Measurements from ENCODE around the gene ARHGAP5. TPM values are rescaled to one million over a fixed set of nuclear protein-coding genes. Genes with fewer than 3 reads are reported as not detected.

Gene ARHGAP5
- total and polyA plus RNA-seq, 3 experiments from 2014 or later: 15.9 to 38.2 (median 37.9) TPM

DNA sequence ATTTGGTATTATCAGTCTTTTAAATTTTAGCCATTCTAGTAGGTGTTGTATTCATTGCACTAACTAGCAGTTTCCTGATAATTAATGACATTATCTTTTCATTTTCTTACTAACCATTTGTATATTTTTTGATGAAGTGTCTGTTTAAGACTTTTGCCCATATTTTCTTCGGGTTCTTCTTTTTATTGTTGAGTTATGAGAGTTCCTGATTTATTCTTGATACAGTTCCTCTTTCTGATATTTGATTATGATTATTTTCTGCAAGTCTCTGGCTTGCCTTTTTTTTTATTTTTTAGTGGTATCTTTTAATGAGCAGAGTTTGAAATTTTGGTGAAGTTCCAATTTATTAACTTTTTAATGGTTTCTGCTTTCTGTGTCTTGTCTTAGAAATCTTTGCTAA is 118.5 kb downstream of the ARHGAP5 start:
- CTCF ChIA-PET: no interaction called here
- no peaks in the 10 kb centered on the region for H3K36me3 Mint-ChIP-seq
- H3K9me3 Mint-ChIP-seq: no peaks in the 10 kb centered on the region

DNA sequence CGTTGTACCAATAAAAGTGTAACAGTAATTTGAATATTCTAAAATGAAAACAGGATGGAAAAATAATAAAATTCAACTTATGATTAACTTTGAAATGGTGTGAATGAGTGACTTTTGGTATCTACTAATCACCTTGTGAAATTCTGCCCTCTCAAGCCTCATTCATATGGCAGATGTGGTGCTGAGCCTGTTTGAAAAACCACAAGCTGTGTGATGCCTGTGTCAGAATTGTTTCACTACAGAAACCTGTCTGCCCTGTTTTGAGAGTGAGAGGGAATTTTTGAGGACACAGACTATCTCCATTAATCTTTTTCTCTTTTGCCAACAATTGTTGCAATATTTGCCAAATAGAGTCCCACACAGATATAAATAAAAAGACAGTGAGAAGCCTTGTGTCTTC is 120.8 kb downstream of the ARHGAP5 start:
- CTCF ChIA-PET: interaction anchor here (1.1 kb wide), 1 partner anchor 121 kb away, joined by 4 read pairs; the partner anchor contains the start of gene ARHGAP5

More for the DNA sequence above, 118.5 kb downstream of the ARHGAP5 start:
- H3K4me1 Mint-ChIP-seq: peaks cover 0 to 6% (median 6%) of the 10 kb centered on the region in 3 donors
- Histone ChIP-seq H3K27me3 (ENCODE audit: insufficient read depth, low read length, poor library complexity, severe bottlenecking) (no peaks in the 10 kb centered on the region), H3K9me3 (ENCODE audit: low read length) (no peaks in the 10 kb centered on the region), H3K36me3 (ENCODE audit: insufficient read depth, low read length) (no peaks in the 10 kb centered on the region), H3K4me3 (ENCODE audit: low read length) (no peak overlapping the region), H3K27ac (ENCODE audit: low read depth, low read length) (no peak overlapping the region), H3K4me1 (ENCODE audit: insufficient read depth, low read length) (no peaks in the 10 kb centered on the region)
- H3K27ac Mint-ChIP-seq: no peak overlapping the region
- peaks cover 5 to 38% of the 10 kb centered on the region in 2 donors for H3K27me3 Mint-ChIP-seq
- POLR2A ChIA-PET: no interaction called here
- H3K4me3 Mint-ChIP-seq: no peak overlapping the region
- no peak for DNase-seq

DNA sequence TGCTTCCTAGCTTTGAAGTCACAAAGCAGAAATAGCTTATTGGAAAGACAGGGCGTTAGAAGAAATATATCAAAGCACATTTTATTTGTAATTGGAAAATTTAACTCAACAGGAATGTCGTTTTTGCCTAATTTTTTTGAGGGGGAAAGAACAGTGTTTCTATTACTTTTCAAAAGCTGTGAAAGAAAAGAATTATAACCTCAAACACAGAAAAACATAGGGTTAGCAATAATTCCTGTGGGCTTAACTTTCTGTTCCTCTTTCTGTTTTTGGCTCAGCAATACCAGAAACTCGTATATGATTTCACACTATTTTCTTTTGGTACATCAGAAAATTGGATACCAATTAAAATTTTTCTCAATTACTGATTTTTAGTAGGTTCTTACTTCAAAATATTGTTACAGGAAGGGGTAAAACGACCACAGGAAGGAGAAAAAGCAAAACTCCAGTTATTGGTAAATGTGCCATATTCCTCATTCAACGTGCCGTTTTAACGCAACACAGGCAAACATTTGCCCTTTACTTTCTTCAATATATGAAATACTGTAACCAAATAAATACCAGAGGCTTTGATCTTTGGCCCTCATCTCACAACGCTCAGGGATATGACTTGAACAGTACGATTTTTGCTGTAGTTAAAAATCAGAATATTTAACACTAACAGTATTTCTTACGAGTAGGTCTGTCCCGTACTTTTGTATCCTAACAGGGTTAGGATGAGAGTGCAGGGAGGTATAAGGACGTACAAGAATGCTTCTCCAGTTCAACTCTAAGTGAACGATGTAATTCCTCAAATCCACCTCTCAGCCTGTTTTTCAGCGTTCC is 123.5 kb downstream of the ARHGAP5 start:
- Histone ChIP-seq H3K4me1 (ENCODE audit: insufficient read depth, low read length) (peaks cover 16% of the 10 kb centered on the region), H3K36me3 (ENCODE audit: insufficient read depth, low read length) (no peaks in the 10 kb centered on the region), H3K27me3 (ENCODE audit: insufficient read depth, low read length, poor library complexity, severe bottlenecking) (no peaks in the 10 kb centered on the region), H3K4me3 (ENCODE audit: low read length) (peak overlapping the region; percentile 85), H3K27ac (ENCODE audit: low read depth, low read length) (no peak overlapping the region), H3K9me3 (ENCODE audit: low read length) (no peaks in the 10 kb centered on the region)
- Mint-ChIP-seq H3K27ac (peak overlapping the region in 7 of 8 donors; percentile 95 to 100 (median 99)), H3K4me3 (peak overlapping the region; percentile 85 to 97 (median 92)), H3K27me3 (peaks cover 8 to 13% of the 10 kb centered on the region in 2 donors), H3K36me3 (peaks cover 0 to 14% (median 0%) of the 10 kb centered on the region in 3 donors), H3K4me1 (peaks cover 29 to 43% (median 40%) of the 10 kb centered on the region in 3 donors), H3K9me3 (peaks cover 0 to 3% (median 0%) of the 10 kb centered on the region in 5 donors)
- ChIA-PET POLR2A (interaction anchor here (0.7 to 3.0 kb wide), 2 partner anchors 124 kb away, joined by 7 to 21 read pairs; partner anchors contain the start of gene ARHGAP5), CTCF (interaction anchor here (0.7 to 1.3 kb wide), 4 partner anchors 10 to 116 kb away, joined by 3 to 5 read pairs (median 4); no protein-coding TSS in a partner anchor)
- DNase-seq: no peak

More for the DNA sequence above, 120.8 kb downstream of the ARHGAP5 start:
- peaks cover 6% of the 10 kb centered on the region for H3K4me1 ChIP-seq (ENCODE audit: insufficient read depth, low read length)
- Mint-ChIP-seq H3K36me3 (peaks cover 0 to 8% (median 0%) of the 10 kb centered on the region in 3 donors), H3K27ac (no peak overlapping the region), H3K4me1 (peaks cover 20 to 27% (median 26%) of the 10 kb centered on the region in 3 donors), H3K27me3 (peaks cover 6 to 29% of the 10 kb centered on the region in 2 donors), H3K9me3 (no peaks in the 10 kb centered on the region), H3K4me3 (peak overlapping the region in 1 of 7 donors; percentile 20)
- POLR2A ChIA-PET: no interaction called here
- no peaks in the 10 kb centered on the region for H3K9me3 ChIP-seq (ENCODE audit: low read length)
- no peaks in the 10 kb centered on the region for H3K27me3 ChIP-seq (ENCODE audit: insufficient read depth, low read length, poor library complexity, severe bottlenecking)
- no peak overlapping the region for H3K4me3 ChIP-seq (ENCODE audit: low read length)
- no peak for DNase-seq
- H3K27ac ChIP-seq (ENCODE audit: low read depth, low read length): no peak overlapping the region
- no peaks in the 10 kb centered on the region for H3K36me3 ChIP-seq (ENCODE audit: insufficient read depth, low read length)

DNA sequence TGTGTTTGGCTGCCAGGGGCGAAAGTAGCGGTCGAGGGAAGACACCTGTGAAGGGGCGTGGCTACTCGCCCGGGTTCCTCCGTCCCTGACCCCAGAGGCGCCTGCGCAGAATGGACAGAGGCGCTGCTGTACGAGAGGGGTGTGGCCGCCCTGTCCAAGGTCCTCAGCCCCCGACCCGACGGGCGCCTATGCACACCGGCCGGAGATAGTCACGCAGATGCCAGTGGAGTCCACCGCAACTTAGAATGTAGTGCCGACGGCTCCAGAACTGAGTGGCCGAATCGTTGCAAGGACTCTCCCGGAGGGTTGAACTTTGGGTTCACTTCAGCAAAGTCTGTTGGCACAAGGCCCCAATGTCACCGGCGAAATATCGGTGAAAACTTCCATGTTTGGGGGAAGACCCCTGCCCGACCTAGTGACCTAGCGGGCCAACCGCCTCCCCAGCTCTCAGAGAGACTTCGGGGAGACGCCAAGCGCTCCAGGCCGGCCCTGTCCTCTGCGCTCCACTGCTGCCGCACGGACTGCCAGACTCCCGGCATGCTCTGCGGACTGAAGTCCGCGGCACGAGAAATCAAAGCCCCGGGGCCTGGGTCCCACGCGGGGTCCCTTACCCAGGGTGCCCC is 124.2 kb downstream of the ARHGAP5 start:
- H3K4me1 Mint-ChIP-seq: peaks cover 29 to 43% (median 40%) of the 10 kb centered on the region in 3 donors
- POLR2A ChIA-PET: interaction anchor here (3.0 kb wide), 1 partner anchor 125 kb away, joined by 21 read pairs; the partner anchor contains the start of gene ARHGAP5

DNA sequence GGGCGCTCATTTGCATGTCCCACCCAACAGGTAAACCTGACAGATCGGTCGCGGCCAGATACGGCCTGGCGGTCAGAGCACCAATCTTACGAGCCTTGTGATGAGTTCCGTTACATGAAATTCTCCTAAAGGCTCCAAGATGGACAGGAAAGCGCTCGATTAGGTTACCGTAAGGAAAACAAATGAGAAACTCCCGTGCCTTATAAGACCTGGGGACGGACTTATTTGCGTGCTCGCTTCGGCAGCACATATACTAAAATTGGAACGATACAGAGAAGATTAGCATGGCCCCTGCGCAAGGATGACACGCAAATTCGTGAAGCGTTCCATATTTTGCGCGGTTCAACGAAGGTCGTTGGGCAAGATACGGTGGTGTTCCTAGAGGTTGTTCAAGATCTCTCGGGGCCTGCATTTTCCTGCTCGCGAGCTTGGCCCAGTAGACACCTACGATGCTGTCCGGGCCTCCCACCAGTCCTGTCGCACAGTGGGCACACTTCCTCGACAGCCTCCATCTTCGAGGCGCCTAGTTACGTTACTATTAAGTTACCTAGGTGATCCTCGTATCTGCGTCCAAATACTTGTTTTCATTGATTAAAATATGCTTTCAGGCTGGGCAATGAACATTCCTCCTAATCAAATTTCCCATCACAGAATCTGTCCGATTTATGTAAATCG is 124.8 kb downstream of the ARHGAP5 start, which contains the start of gene RNU6-7:
TSS of gene RNU6-7 (plus strand) at position 230 of the 675 bp plus-strand sequence.
- CTCF ChIA-PET: interaction anchor here (0.7 to 1.9 kb wide), 2 partner anchors 124 to 127 kb away, joined by 3 to 18 read pairs; partner anchors contain the start of gene ARHGAP5
- H3K27me3 ChIP-seq (ENCODE audit: insufficient read depth, low read length, poor library complexity, severe bottlenecking): no peaks in the 10 kb centered on the region
- POLR2A ChIA-PET: interaction anchor here (0.8 to 3.0 kb wide), 2 partner anchors 125 to 1175 kb away, joined by 4 to 21 read pairs; partner anchors contain the start of gene ARHGAP5
- peaks cover 16% of the 10 kb centered on the region for H3K4me1 ChIP-seq (ENCODE audit: insufficient read depth, low read length)
- H3K4me1 Mint-ChIP-seq: peaks cover 29 to 43% (median 40%) of the 10 kb centered on the region in 3 donors
- H3K27me3 Mint-ChIP-seq: peaks cover 6 to 8% of the 10 kb centered on the region in 2 donors
- H3K4me3 Mint-ChIP-seq: peak within 1 kb of the TSS; percentile 85 to 97 (median 92)
- DNase-seq: peak in 4 of 5 donors; percentile 1 to 81 (median 51)
- no peaks in the 10 kb centered on the region for H3K36me3 ChIP-seq (ENCODE audit: insufficient read depth, low read length)
- no peaks in the 10 kb centered on the region for H3K9me3 ChIP-seq (ENCODE audit: low read length)
- H3K9me3 Mint-ChIP-seq: peaks cover 0 to 3% (median 0%) of the 10 kb centered on the region in 5 donors
- H3K27ac Mint-ChIP-seq: peak within 1 kb of the TSS; percentile 95 to 100 (median 99)
- H3K36me3 Mint-ChIP-seq: peaks cover 0 to 14% (median 0%) of the 10 kb centered on the region in 3 donors
- H3K27ac ChIP-seq (ENCODE audit: low read depth, low read length): peak within 1 kb of the TSS; percentile 97
- peak within 1 kb of the TSS; percentile 85 for H3K4me3 ChIP-seq (ENCODE audit: low read length)

More for the DNA sequence above, 124.2 kb downstream of the ARHGAP5 start:
- peaks cover 8 to 9% of the 10 kb centered on the region in 2 donors for H3K27me3 Mint-ChIP-seq
- DNase-seq: peak; percentile 54 to 82 (median 65)
- H3K9me3 ChIP-seq (ENCODE audit: low read length): no peaks in the 10 kb centered on the region
- H3K27ac ChIP-seq (ENCODE audit: low read depth, low read length): peak overlapping the region; percentile 97
- peaks cover 0 to 14% (median 0%) of the 10 kb centered on the region in 3 donors for H3K36me3 Mint-ChIP-seq
- peaks cover 0 to 3% (median 0%) of the 10 kb centered on the region in 5 donors for H3K9me3 Mint-ChIP-seq
- peaks cover 16% of the 10 kb centered on the region for H3K4me1 ChIP-seq (ENCODE audit: insufficient read depth, low read length)
- H3K4me3 Mint-ChIP-seq: peak overlapping the region; percentile 85 to 97 (median 92)
- peak overlapping the region; percentile 93 to 100 (median 99) for H3K27ac Mint-ChIP-seq
- no peaks in the 10 kb centered on the region for H3K27me3 ChIP-seq (ENCODE audit: insufficient read depth, low read length, poor library complexity, severe bottlenecking)
- no peaks in the 10 kb centered on the region for H3K36me3 ChIP-seq (ENCODE audit: insufficient read depth, low read length)
- CTCF ChIA-PET: no interaction called here
- H3K4me3 ChIP-seq (ENCODE audit: low read length): peak overlapping the region; percentile 85

DNA sequence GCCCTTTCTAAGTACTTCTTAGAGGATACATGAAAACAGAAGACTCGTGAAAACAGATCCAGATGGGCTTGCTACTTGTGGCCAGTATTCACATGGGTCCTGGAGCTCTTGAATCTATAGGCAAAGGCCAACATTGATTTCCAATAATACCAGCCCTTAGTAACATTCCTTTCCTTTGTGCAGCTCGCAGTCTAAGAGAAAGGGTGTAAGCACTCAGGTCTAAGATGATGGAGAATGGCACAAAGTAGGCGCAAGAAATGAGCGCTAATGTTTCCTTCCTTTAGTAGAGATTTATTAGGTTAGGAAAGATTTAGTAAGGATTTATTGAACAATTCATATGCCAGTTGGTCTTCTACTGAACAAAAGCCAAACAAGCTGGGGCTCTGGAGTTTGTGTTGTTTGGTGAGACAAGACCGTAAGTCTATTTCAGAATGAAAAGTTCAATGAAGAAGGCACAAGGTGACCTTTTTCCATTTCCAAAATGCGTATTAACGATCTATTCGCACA is 125.4 kb downstream of the ARHGAP5 start:
- Mint-ChIP-seq H3K9me3 (peaks cover 0 to 3% (median 0%) of the 10 kb centered on the region in 5 donors), H3K27ac (peak overlapping the region; percentile 95 to 100 (median 99)), H3K36me3 (peaks cover 0 to 14% (median 0%) of the 10 kb centered on the region in 3 donors), H3K27me3 (peaks cover 3 to 8% of the 10 kb centered on the region in 2 donors), H3K4me3 (peak overlapping the region; percentile 85 to 97 (median 92)), H3K4me1 (peaks cover 29 to 43% (median 40%) of the 10 kb centered on the region in 3 donors)
- no peaks in the 10 kb centered on the region for H3K36me3 ChIP-seq (ENCODE audit: insufficient read depth, low read length)
- peak overlapping the region; percentile 85 for H3K4me3 ChIP-seq (ENCODE audit: low read length)
- no peak for DNase-seq
- CTCF ChIA-PET: interaction anchor here (0.7 to 1.9 kb wide), 2 partner anchors 125 to 127 kb away, joined by 3 to 18 read pairs; partner anchors contain the start of gene ARHGAP5
- no peaks in the 10 kb centered on the region for H3K27me3 ChIP-seq (ENCODE audit: insufficient read depth, low read length, poor library complexity, severe bottlenecking)
- no peaks in the 10 kb centered on the region for H3K9me3 ChIP-seq (ENCODE audit: low read length)
- H3K4me1 ChIP-seq (ENCODE audit: insufficient read depth, low read length): peaks cover 16% of the 10 kb centered on the region
- POLR2A ChIA-PET: interaction anchor here (0.8 to 3.0 kb wide), 2 partner anchors 126 to 1176 kb away, joined by 4 to 21 read pairs; partner anchors contain the start of gene ARHGAP5
- peak overlapping the region; percentile 97 for H3K27ac ChIP-seq (ENCODE audit: low read depth, low read length)
